NT2/D1 (cell line): Measurements from ENCODE around the gene RAB31.

Source experiments
- SUZ12 ChIP-seq: IDR thresholded peaks from 2 replicates; pipeline ENCODE4 v1.6.1; 2011; ENCODE audit not compliant: insufficient read length, insufficient read depth; ENCODE audit errors: extremely low read depth
- YY1 ChIP-seq: IDR thresholded peaks from 2 replicates; pipeline ENCODE4 v1.6.1; 2011; ENCODE audit not compliant: insufficient read length, insufficient read depth

DNA sequence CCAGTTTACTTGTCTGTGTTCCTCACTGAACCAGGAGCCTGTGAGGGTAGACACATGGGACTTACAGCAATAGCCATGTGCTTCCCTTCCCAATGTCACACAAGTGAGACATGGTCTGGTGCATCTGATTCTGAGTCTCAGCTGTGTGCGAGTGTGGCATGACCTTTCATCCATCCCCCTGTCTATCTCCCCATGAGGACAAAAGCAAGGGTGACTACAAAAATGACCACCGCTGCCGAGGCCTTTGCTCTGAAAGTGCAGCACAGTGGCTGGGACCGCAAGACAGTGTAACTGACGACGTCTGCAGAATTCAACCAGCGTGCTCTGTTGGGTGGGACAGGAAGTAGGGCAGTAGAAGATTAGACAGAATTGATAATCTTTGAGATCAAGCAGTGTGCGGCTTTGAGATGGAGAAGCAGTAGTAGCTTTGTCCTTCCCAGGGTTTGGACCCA lies 50.5 kb downstream of the RAB31 start:
- TF ChIP-seq SUZ12 (no peak), YY1 (no peak)
